Astrocyte (in vitro differentiated cells and primary cell): ENCODE data around the gene FBXW7. TPM values are rescaled to one million over a fixed set of nuclear protein-coding genes. Genes with fewer than 3 reads are reported as not detected.

Experiments
- DNase-seq: peaks from one replicate; pipeline ENCODE4 v3.0.0-alpha.2; 2010; ENCODE audit warnings: low read depth
- FAIRE-seq: peaks from 2 replicates; lab custom pipeline; 2011; peaks lifted over from hg19 to GRCh38; lab: Jason Lieb, UNC
- H2AFZ ChIP-seq: 2 replicates; pipeline ENCODE4 v1.6.0; 2012; ENCODE audit warnings: low read depth, low read length, inconsistent platforms
- H3K27ac ChIP-seq: 2 replicates; pipeline ENCODE4 v1.5.1; 2011; ENCODE audit warnings: low read depth, low read length, inconsistent platforms
- H3K27me3 ChIP-seq: 2 replicates; pipeline ENCODE4 v1.6.0; 2011; ENCODE audit warnings: low read length, inconsistent platforms; ENCODE audit not compliant: insufficient read depth
- H3K36me3 ChIP-seq: 2 replicates; pipeline ENCODE4 v1.5.1; 2011; ENCODE audit warnings: low read length, inconsistent platforms; ENCODE audit not compliant: insufficient read depth
- H3K4me1 ChIP-seq: 2 replicates; pipeline ENCODE4 v1.5.1; 2011; ENCODE audit warnings: low read length, inconsistent platforms; ENCODE audit not compliant: insufficient read depth
- H3K4me2 ChIP-seq: 2 replicates; pipeline ENCODE4 v1.6.0; 2012; ENCODE audit warnings: low read length, inconsistent platforms
- H3K4me3 ChIP-seq: 2 replicates; pipeline ENCODE4 v1.5.1; 2011; ENCODE audit warnings: low read depth, mild to moderate bottlenecking, low read length, inconsistent platforms; ENCODE audit not compliant: insufficient read depth
- H3K79me2 ChIP-seq: 2 replicates; pipeline ENCODE4 v1.6.0; 2012; ENCODE audit warnings: mild to moderate bottlenecking, low read length, inconsistent platforms; ENCODE audit not compliant: insufficient read depth
- H3K9ac ChIP-seq: 2 replicates; pipeline ENCODE4 v1.6.0; 2012; ENCODE audit warnings: mild to moderate bottlenecking, low read length, inconsistent platforms
- H3K9me3 ChIP-seq: 2 replicates; pipeline ENCODE4 v1.5.1; 2012; ENCODE audit warnings: low read depth, mild to moderate bottlenecking, low read length, inconsistent platforms; ENCODE audit not compliant: insufficient read depth
- H4K20me1 ChIP-seq: 2 replicates; pipeline ENCODE4 v1.6.0; 2012; ENCODE audit warnings: low read length, inconsistent platforms; ENCODE audit not compliant: insufficient read depth
- H3K27ac Mint-ChIP-seq: one replicate; pipeline ENCODE4 v1.8.0; 2021; ENCODE audit warnings: mild to moderate bottlenecking, mixed read lengths; ENCODE audit not compliant: unreplicated experiment
- H3K27me3 Mint-ChIP-seq: one replicate; pipeline ENCODE4 v1.8.0; 2021; ENCODE audit warnings: low read depth, mixed read lengths; ENCODE audit not compliant: unreplicated experiment
- H3K36me3 Mint-ChIP-seq: one replicate; pipeline ENCODE4 v1.8.0; 2021; ENCODE audit warnings: low read depth, mixed read lengths; ENCODE audit not compliant: unreplicated experiment
- H3K4me1 Mint-ChIP-seq: one replicate; pipeline ENCODE4 v1.8.0; 2021; ENCODE audit warnings: low read depth, mixed read lengths; ENCODE audit not compliant: unreplicated experiment
- H3K4me3 Mint-ChIP-seq: one replicate; pipeline ENCODE4 v1.8.0; 2021; ENCODE audit warnings: mild to moderate bottlenecking, moderate library complexity, mixed read lengths; ENCODE audit not compliant: unreplicated experiment
- H3K9me3 Mint-ChIP-seq: one replicate; pipeline ENCODE4 v1.8.0; 2021; ENCODE audit warnings: mild to moderate bottlenecking, mixed read lengths; ENCODE audit not compliant: unreplicated experiment
- EZH2 ChIP-seq: IDR thresholded peaks from 2 replicates; pipeline ENCODE4 v1.6.1; 2012; ENCODE audit warnings: mild to moderate bottlenecking, low read length, inconsistent platforms; ENCODE audit not compliant: insufficient read depth
- total RNA-seq: library from RNA; stranded (reverse); gene quantifications from 2 replicates; pipeline ENCODE4 v1.2.1, GENCODE V29; 2021
- TF ChIP-seq, protein P1 (sequence below): IDR thresholded peaks from 2 replicates; pipeline ENCODE4 v1.5.1; 2011; ENCODE audit warnings: low read depth, mild to moderate bottlenecking, inconsistent platforms, low read length, moderate library complexity; ENCODE audit not compliant: insufficient read depth

Gene FBXW7
- total RNA-seq, 1 donor from 2014 or later = 34.7 TPM

DNA sequence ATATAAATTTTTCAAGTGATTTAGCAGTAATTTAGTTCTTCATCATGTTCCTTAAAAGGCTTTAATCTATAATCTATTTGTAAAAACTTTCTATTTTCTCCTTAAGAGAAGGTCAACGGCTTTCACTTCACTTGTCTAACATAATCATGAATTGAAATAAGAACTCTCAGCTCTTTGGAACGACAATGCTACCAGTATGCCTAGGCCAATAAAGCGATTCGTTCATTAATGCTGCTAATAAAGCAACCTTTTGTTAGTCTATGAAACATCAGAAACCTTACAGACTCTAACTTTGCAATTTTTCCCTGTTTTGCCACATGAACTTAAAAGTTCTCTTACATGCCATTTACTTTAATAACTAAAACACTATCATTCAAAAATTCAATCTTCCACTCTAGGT, 47.6 kb downstream of the FBXW7 start:
- no peak overlapping the region for H2AFZ ChIP-seq
- H3K27ac ChIP-seq = no peak overlapping the region
- TF ChIP-seq, protein P1, sequence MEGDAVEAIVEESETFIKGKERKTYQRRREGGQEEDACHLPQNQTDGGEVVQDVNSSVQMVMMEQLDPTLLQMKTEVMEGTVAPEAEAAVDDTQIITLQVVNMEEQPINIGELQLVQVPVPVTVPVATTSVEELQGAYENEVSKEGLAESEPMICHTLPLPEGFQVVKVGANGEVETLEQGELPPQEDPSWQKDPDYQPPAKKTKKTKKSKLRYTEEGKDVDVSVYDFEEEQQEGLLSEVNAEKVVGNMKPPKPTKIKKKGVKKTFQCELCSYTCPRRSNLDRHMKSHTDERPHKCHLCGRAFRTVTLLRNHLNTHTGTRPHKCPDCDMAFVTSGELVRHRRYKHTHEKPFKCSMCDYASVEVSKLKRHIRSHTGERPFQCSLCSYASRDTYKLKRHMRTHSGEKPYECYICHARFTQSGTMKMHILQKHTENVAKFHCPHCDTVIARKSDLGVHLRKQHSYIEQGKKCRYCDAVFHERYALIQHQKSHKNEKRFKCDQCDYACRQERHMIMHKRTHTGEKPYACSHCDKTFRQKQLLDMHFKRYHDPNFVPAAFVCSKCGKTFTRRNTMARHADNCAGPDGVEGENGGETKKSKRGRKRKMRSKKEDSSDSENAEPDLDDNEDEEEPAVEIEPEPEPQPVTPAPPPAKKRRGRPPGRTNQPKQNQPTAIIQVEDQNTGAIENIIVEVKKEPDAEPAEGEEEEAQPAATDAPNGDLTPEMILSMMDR = no peak
- no peak for TF ChIP-seq EZH2
- peaks cover 7% of the 10 kb centered on the region for H3K4me1 ChIP-seq
- peaks cover 75% of the 10 kb centered on the region for H3K79me2 ChIP-seq
- no peak for DNase-seq
- FAIRE-seq = no peak
- peaks cover 20% of the 10 kb centered on the region for H4K20me1 ChIP-seq
- no peaks in the 10 kb centered on the region for H3K9me3 Mint-ChIP-seq
- H3K9me3 ChIP-seq = no peaks in the 10 kb centered on the region
- H3K36me3 Mint-ChIP-seq = no peaks in the 10 kb centered on the region
- no peak overlapping the region for H3K4me3 ChIP-seq
- H3K4me1 Mint-ChIP-seq = peaks cover 19% of the 10 kb centered on the region
- no peak overlapping the region for H3K4me2 ChIP-seq
- no peak overlapping the region for H3K9ac ChIP-seq
- no peak overlapping the region for H3K27ac Mint-ChIP-seq
- H3K4me3 Mint-ChIP-seq = no peak overlapping the region
- H3K36me3 ChIP-seq = no peaks in the 10 kb centered on the region
- no peaks in the 10 kb centered on the region for H3K27me3 Mint-ChIP-seq
- H3K27me3 ChIP-seq = no peaks in the 10 kb centered on the region

DNA sequence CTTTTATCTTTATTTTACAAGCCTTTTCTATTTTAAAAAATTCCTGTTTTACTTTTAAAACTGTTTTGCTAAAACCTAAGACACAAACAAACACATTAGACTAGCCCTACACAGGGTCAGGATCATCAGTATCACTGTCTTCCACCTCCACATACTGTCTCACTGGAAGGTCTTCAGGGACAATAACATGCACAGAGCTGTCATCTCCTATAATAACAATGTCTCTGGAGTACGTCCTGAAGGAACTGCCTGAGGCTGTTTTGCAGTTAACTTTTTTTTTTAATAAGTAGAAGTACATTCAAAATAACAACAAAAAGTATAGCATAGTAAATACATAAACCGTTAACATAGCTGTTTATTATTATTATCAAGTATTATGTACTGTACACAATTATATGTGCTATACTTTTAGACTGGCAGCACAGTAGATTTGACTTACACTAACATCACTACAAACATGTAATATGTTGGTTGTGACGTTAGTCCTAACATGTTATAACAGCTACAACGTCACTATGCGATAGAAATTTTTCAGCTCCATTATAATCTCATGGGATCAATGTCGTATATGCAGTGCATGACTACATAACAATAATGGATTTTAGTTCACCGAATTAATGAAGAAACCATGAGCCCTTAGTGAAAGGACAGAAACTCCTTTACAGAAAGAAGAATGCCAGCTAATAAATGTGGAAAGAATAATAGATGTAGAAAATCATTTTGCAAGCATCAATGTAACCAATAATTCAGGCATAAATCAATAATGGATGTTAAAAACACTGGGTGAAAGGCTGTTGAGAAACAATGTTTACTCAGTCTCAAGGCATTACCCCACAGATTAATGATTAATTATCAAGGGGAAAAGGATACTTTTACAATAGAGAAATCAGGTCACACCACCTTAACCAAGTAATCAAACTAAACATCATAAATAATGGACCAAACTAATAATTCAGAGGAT, 49.2 kb downstream of the FBXW7 start:
- peaks cover 14% of the 10 kb centered on the region for H4K20me1 ChIP-seq
- no peaks in the 10 kb centered on the region for H3K27me3 Mint-ChIP-seq
- H3K27me3 ChIP-seq = no peaks in the 10 kb centered on the region
- H3K9ac ChIP-seq = peak overlapping the region; percentile 28
- H3K4me3 ChIP-seq = no peak overlapping the region
- DNase-seq (no peak), FAIRE-seq (no peak)
- H3K79me2 ChIP-seq = peaks cover 67% of the 10 kb centered on the region
- H3K4me3 Mint-ChIP-seq = no peak overlapping the region
- no peak overlapping the region for H3K4me2 ChIP-seq
- peak overlapping the region; percentile 58 for H3K27ac Mint-ChIP-seq
- H2AFZ ChIP-seq = no peak overlapping the region
- H3K9me3 Mint-ChIP-seq = no peaks in the 10 kb centered on the region
- H3K36me3 ChIP-seq = no peaks in the 10 kb centered on the region
- H3K27ac ChIP-seq = peak overlapping the region; percentile 79
- H3K4me1 ChIP-seq = peaks cover 7% of the 10 kb centered on the region
- H3K9me3 ChIP-seq = no peaks in the 10 kb centered on the region
- peaks cover 2% of the 10 kb centered on the region for H3K36me3 Mint-ChIP-seq
- peaks cover 19% of the 10 kb centered on the region for H3K4me1 Mint-ChIP-seq
- TF ChIP-seq, protein P1 = no peak
- TF ChIP-seq EZH2 = no peak
